Vagina (tissue), 2 donors: ENCODE results near the gene RAPGEF4.

ENCODE experiments used
- POLR2A ChIP-seq, 2 donors: fragments of 450-650 bp; IDR thresholded peaks; one replicate each; pipeline ENCODE4 v1.6.1; 2017; ENCODE audit warnings: antibody characterized with exemption in 2 of 2, mild to moderate bottlenecking in 2 of 2, moderate library complexity in 2 of 2
- TF ChIP-seq, protein P1 (sequence below), 3 experiments: fragments of 450-650 bp in 2 of 3; fragments of 200-600 bp in 1 of 3; sonication (generic) in 1 of 3; IDR thresholded peaks; one replicate each; pipeline ENCODE4 v1.5.1; 2017 to 2019; ENCODE audit warnings: antibody characterized with exemption in 3 of 3, mild to moderate bottlenecking in 2 of 3, moderate library complexity in 2 of 3

- TF ChIP-seq POLR2A (IDR thresholded peaks at IDR 0.05) = no peak
- TF ChIP-seq, protein P1, sequence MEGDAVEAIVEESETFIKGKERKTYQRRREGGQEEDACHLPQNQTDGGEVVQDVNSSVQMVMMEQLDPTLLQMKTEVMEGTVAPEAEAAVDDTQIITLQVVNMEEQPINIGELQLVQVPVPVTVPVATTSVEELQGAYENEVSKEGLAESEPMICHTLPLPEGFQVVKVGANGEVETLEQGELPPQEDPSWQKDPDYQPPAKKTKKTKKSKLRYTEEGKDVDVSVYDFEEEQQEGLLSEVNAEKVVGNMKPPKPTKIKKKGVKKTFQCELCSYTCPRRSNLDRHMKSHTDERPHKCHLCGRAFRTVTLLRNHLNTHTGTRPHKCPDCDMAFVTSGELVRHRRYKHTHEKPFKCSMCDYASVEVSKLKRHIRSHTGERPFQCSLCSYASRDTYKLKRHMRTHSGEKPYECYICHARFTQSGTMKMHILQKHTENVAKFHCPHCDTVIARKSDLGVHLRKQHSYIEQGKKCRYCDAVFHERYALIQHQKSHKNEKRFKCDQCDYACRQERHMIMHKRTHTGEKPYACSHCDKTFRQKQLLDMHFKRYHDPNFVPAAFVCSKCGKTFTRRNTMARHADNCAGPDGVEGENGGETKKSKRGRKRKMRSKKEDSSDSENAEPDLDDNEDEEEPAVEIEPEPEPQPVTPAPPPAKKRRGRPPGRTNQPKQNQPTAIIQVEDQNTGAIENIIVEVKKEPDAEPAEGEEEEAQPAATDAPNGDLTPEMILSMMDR (IDR thresholded peaks at IDR 0.05) = no peak
Observed at GRCh38 chr2:172855588-172855987, 119.9 kb downstream of the RAPGEF4 start.
